Jurkat, Clone E6-1 (cell line): Measurements from ENCODE around the gene HOMER3.
A peak's percentile ranks its signal among the peaks of the same experiment; 100 is the strongest.
"Not testable (repeated sequence)": the region's sequence is repeated elsewhere in the genome, so short reads cannot be mapped to it uniquely, and the experiment has no call there.

Source experiments
- DNase-seq: peaks from one replicate; pipeline ENCODE4 v3.0.0-alpha.2; 2011; ENCODE audit warnings: low read depth, low spot score
- H3K4me3 ChIP-seq: 2 replicates; pipeline ENCODE4 v1.5.1; 2011; ENCODE audit warnings: mild to moderate bottlenecking, low read length, control low read depth, moderate library complexity

Gene HOMER3

GRCh38 chr19:18960370-18960769 lies 19.4 kb upstream of the HOMER3 start:
- no peak for DNase-seq
- H3K4me3 ChIP-seq, result no peak overlapping the region

GRCh38 chr19:18955042-18955441 lies 14.0 kb upstream of the HOMER3 start:
- H3K4me3 ChIP-seq, result no peak overlapping the region
- DNase-seq, result no peak

GRCh38 chr19:18954094-18954493 lies 13.1 kb upstream of the HOMER3 start:
- no peak for DNase-seq
- H3K4me3 ChIP-seq, result no peak overlapping the region

DNA sequence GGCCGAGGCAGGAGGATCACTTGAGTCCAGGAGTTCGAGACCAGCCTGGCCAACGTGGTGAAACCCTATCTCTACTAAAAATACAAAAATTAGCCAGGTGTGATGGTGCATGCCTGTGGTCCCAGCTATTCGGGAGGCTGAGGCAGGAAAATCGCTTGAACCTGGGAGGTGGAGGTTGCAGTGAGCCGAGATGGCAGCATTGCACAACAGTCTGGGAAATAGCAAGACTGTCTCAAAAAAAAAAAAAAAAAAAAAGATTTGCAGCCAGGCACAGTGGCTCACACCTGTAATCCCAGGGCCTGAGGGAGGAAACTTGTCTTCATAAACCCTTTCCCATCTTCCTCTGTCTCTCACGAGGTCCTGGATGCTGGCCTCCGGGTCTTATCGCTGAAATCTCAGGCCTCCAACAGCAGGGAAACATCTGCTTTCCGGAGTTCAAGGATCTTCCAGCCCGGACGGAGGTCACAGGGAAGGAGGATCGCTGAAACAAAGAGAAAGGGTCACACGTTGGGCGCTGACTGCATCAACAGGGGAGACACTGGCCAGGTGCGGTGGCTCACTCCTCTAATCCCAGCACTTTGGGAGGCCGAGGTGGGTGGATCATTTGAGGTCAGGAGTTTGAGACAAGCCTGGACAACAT lies 11.5 kb upstream of the HOMER3 start:
- not testable (repeated sequence) for H3K4me3 ChIP-seq, DNase-seq

DNA sequence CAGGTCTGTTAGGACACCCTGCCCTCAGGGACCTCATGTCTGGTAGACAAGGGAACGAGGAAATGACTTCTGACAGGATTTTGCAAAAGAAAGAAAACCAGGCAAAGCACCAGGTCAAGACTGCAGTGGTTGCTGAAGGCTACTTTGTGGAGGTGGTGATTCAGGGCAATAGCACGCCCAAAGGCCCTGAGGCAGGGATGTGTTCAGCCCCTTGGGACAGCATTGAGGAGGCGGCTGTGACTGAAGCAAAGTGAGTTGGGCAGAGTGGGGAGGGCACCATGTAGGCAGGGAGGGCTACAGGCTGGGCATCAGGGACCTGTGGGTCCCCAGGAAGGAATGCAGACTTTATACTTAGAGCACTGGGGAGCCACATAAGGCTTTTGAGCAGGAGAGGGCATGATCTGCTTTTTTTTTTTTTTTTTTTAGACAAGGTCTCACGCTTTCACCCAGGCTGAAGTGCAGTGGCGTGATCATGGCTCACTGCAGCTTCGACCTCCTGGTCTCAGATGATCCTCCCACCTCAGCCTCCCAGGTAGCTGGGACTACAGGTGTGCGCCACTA lies 10.8 kb upstream of the HOMER3 start:
- no peak for DNase-seq
- H3K4me3 ChIP-seq, result no peak overlapping the region

GRCh38 chr19:18949858-18950257 lies 8.8 kb upstream of the HOMER3 start:
- no peak overlapping the region for H3K4me3 ChIP-seq
- DNase-seq, result no peak

DNA sequence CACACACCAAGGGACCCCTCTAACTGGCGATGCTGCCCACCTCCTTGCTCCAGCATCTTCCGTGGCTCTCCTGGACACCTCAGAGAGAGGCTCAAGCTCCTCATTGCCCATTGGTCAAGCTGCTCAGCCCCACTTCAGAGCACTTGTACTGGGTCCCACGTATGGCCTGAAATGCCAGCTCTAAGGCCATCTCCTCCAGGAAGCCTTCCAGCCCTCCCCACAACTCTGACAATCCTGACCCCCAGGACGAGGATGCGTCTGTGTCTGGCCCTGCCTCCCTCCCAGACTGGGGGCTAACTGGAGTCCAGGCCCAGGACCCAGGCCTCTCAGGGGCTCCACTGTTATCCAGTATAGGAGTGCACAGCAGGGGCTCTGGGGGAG lies 7.9 kb upstream of the HOMER3 start:
- no peak overlapping the region for H3K4me3 ChIP-seq
- no peak for DNase-seq

DNA sequence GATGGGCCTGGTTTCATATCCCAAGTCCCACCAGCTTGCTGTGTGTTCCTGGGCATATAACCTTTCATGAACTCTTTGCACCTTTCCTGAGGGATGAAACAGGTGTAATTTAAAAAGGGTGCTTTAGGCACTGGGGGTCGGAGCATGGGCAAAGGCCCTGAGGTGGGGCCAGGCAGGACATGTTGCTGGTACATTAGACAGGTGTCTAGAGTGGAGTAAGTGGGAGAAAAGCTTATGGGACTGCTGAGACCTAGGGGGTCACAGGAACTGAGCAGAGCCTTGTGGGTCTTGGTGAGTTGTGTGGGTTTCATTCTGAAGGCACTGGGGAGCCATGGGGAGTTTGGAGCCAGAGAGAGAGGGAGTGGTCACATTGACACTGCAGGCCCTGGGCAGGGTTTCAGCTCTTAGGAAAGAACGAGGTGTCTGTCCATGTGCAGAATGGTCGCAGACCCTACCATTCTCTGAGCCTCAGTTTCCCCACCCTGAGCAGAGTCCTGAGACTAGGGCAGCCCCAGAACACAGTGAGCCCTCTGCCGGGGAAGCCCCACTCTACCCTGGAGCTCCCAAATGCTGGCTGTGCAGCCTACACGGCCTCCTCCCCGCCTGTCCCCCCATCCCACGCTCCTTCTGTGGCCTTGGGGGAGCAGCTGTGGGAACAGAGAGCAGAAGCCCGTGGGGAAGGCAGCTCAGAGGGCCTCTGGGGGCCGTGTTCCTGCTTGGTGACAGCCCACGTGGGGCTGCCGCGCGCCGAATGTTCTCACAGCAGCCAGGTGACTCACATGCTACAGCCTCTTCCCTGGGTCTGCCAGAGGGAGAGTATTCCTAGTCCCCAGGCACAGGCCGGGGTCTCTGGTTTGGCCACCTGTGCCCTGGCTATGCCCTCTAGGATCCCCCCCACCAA lies 7.3 kb upstream of the HOMER3 start:
- DNase-seq, result no peak
- H3K4me3 ChIP-seq, result no peak overlapping the region

DNA sequence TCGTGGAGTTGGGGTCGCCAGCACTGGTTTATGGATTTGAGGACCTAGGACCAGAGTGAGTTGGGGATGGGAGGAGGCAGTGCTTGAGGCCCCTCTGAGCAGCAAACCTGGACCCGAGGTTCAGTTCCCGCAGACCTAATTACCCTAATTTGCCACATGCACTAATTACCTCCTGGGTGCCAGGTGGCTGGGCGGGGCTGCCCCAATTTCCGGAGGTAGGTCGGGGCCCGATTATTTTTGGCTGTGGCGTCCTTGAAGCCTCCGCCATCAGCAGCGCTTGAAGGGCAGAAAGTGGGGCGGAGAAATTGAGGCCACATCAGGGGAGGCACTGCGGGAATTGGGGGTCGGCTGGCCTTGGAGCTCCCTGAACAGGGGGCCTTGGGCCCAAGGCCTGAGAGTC lies 5.9 kb upstream of the HOMER3 start:
- DNase-seq, result peak; percentile 24

GRCh38 chr19:18946335-18946734 lies 5.3 kb upstream of the HOMER3 start:
- no peak for DNase-seq
- no peak overlapping the region for H3K4me3 ChIP-seq

More for the DNA sequence above, 5.9 kb upstream of the HOMER3 start:
- no peak overlapping the region for H3K4me3 ChIP-seq

DNA sequence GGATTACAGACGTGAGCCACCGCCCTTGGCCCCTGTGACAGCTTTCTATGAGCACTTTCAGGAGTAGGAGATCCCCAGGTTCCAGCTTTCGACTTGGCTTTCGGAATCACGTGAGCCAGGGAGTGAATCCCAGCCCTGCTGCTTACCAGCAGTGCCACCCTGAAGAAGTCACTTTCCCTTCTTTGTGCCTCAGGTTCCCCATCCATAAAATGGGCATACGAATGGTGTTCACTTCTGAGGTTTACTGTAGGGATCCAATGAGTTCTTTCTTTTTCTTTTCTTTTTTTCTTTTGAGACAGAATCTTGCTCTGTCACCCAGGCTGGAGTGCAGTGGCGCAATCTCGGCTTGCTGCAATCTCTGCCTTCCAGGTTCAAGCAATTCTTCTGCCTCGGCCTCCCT lies 4.3 kb upstream of the HOMER3 start:
- no peak for DNase-seq
- no peak overlapping the region for H3K4me3 ChIP-seq

- H3K4me3 ChIP-seq, result no peak overlapping the region
- DNase-seq, result no peak
Measured at GRCh38 chr19:18943465-18943864, 2.4 kb upstream of the HOMER3 start.

- H3K4me3 ChIP-seq, result no peak overlapping the region
- no peak for DNase-seq
Measured at GRCh38 chr19:18942692-18943091, 1.7 kb upstream of the HOMER3 start.

DNA sequence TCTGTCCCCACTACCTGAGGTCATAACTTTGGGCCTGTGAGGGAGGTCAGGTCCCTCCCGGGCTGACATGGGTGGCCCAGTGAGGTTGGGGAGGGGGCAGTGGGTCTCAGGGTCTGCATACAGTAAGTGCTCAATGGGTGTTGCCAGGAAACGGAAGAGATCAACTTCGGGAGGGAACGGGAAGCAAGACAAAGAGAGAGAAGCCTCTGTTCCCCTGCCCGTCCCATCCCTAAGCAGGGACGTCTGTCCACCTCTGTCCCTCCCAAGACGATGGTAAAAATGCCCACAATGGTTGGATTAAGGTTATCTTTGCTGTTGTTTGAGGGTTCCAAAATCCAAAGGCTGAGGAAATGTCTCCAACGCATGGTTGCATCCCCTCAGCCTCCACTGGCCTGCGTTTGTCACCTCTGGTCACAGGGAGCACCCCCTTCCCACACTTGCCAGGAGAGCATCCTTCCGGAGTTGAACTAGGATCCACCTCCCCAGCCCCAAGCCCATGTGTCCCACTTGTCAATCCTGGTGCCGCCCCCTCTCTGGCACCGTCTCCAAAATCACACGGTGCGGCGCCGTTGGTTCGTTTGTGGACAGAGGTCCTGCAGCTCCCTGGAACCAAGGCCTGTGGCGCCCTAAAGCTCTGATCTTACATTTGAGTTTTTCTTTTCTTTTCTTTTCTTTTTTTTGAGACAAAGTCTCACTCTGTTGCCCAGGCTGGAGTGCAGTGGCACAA lies 774 bp upstream of the HOMER3 start:
- no peak for DNase-seq
- H3K4me3 ChIP-seq, result peak overlapping the region; percentile 35

DNA sequence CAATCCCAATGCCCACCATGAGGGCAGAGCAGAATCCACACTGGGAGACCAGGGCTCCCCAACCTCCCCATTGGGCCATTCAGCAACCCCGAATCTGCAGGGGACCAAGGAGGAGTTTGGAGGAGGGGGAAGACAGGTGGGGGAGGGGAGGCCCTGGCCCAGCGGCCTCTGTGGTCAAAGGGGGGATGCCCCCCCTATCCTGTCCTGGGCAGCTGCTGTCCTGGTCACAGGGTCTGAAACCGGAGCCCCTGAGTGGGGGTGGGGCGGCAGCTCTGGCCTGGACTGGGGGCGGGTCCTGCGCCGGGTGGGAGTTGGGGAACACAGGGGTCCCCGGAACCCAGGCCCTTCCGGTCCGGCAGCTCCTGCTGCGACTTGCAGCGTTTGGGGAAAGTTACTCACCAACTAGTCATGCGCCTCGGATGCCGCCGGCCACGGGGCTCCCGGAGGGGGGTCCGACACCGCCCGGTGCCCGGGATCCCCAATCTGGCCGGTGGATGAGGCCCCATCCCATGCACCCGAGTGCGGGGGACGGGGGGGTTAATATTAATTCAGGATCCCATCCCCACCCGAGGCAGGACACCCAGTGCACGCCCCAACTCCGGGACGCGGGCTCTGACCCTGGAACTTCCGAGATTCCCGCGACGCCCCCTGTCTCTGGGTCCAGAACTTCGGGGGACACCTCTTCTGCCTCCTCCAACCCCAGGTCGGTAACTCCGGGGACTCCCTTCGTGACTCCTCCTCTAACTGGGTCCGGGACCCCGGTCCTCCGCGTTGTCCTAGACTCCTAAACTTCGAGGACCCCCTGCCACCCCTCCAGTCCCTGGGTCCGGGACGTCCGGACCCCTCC lies 872 bp downstream of the HOMER3 start:
- DNase-seq, result no peak
- peak overlapping the region; percentile 60 for H3K4me3 ChIP-seq

- DNase-seq, result no peak
- no peak overlapping the region for H3K4me3 ChIP-seq
Measured at GRCh38 chr19:18939163-18939562, 1.9 kb downstream of the HOMER3 start.

GRCh38 chr19:18933297-18933696 lies 7.7 kb downstream of the HOMER3 start:
- DNase-seq, result no peak
- H3K4me3 ChIP-seq, result no peak overlapping the region

GRCh38 chr19:18932216-18932841 lies 8.7 kb downstream of the HOMER3 start:
- H3K4me3 ChIP-seq, result no peak overlapping the region

More at GRCh38 chr19:18932216-18932841, 8.7 kb downstream of the HOMER3 start:
- peak; percentile 20 for DNase-seq
